B cell (primary cell): ENCODE results near the gene CAMTA1. TPM values are rescaled to one million over a fixed set of nuclear protein-coding genes. Genes with fewer than 3 reads are reported as not detected.

ENCODE experiments used
- ATAC-seq: fragments of 200-7000 bp; cut with Tn5 transposase; one replicate; pipeline ENCODE4 v1.10.0; 2021; ENCODE audit warnings: low read depth, mild to moderate bottlenecking, moderate number of reproducible peaks, moderate library complexity
- CTCF ChIA-PET: fragments of 350-600 bp; sonication (Branson Sonifier 250); formaldehyde crosslinking; loops from one replicate; lab custom pipeline; 2021; ENCODE audit warnings: antibody characterized with exemption, inconsistent platforms; lab: Charles Lee
- POLR2A ChIA-PET: fragments of 350-600 bp; sonication (Branson Sonifier 250); formaldehyde crosslinking; loops from one replicate; lab custom pipeline; 2021; ENCODE audit warnings: antibody characterized with exemption; lab: Charles Lee
- DNase-seq: peaks from one replicate; pipeline ENCODE4 v3.0.0; 2013
- H2AFZ ChIP-seq: 2 replicates; pipeline ENCODE4 v1.6.1; 2012; ENCODE audit warnings: mild to moderate bottlenecking, low read depth, low read length; ENCODE audit not compliant: insufficient read depth, poor library complexity, severe bottlenecking
- H3K27ac ChIP-seq, 2 donors: 1 replicate in 1 of 2; 2 replicates in 1 of 2; pipeline ENCODE4 v1.5.1; 2012 to 2013; ENCODE audit warnings: low read length in 2 of 2, mild to moderate bottlenecking in 2 of 2, moderate library complexity in 1 of 2
- H3K27me3 ChIP-seq, 4 experiments: fragments of 200-600 bp in 1 of 4; sonication (generic) in 1 of 4; replicated peaks in 1 of 4; 1 replicate in 2 of 4; 2 replicates in 2 of 4; pipeline versions ENCODE4 v1.6.1 to v1.7.0; 2013 to 2016; ENCODE audit warnings: low read length in 3 of 4, mild to moderate bottlenecking in 2 of 4, mixed read lengths in 1 of 4, moderate library complexity in 1 of 4; ENCODE audit not compliant: insufficient read depth in 4 of 4, control insufficient read depth in 3 of 4; ENCODE audit errors: control extremely low read depth in 1 of 4
- H3K36me3 ChIP-seq, 2 experiments: replicated peaks in 1 of 2; 1 replicate in 1 of 2; 2 replicates in 1 of 2; pipeline versions ENCODE4 v1.6.1 to v1.7.1; 2013; ENCODE audit warnings: low read length in 1 of 2; ENCODE audit not compliant: insufficient read depth in 2 of 2, control insufficient read depth in 1 of 2; ENCODE audit errors: control extremely low read depth in 1 of 2, extremely low read depth in 1 of 2
- H3K4me1 ChIP-seq, 2 donors: fragments of 200-600 bp in 1 of 2; sonication (generic) in 1 of 2; 1 replicate in 1 of 2; 2 replicates in 1 of 2; pipeline versions ENCODE4 v1.5.1 to v1.6.1; 2013 to 2017; ENCODE audit warnings: low read length in 2 of 2; ENCODE audit not compliant: control insufficient read depth in 2 of 2, insufficient read depth in 2 of 2
- H3K4me2 ChIP-seq: replicated peaks from 2 replicates; pipeline ENCODE3; 2012; ENCODE audit warnings: mild to moderate bottlenecking, low read depth, low read length; ENCODE audit not compliant: poor library complexity, severe bottlenecking
- H3K4me3 ChIP-seq, 5 experiments: fragments of 200-600 bp in 1 of 5; sonication (generic) in 1 of 5; 1 replicate in 3 of 5; 2 replicates in 2 of 5; pipeline versions ENCODE4 v1.5.1 to v1.7.0; 2011 to 2016; ENCODE audit warnings: low read length in 4 of 5, mild to moderate bottlenecking in 4 of 5, low read depth in 2 of 5, control low read depth in 1 of 5, moderate library complexity in 1 of 5; ENCODE audit not compliant: insufficient read depth in 1 of 5; ENCODE audit errors: control extremely low read depth in 1 of 5, extremely low read depth in 1 of 5
- H3K79me2 ChIP-seq: fragments of 200-600 bp; sonication (generic); one replicate; pipeline ENCODE4 v1.6.0; 2016; ENCODE audit warnings: low read length; ENCODE audit not compliant: control insufficient read depth, insufficient read depth
- H3K9ac ChIP-seq: fragments of 200-600 bp; sonication (generic); 2 replicates; pipeline ENCODE4 v1.6.1; 2017; ENCODE audit warnings: mild to moderate bottlenecking, low read length, moderate library complexity
- H3K9me3 ChIP-seq, 3 donors: one replicate each; pipeline versions ENCODE4 v1.6.1 to v1.7.1; 2013; ENCODE audit warnings: low read length in 2 of 3; ENCODE audit not compliant: control insufficient read depth in 2 of 3, insufficient read depth in 1 of 3; ENCODE audit errors: control extremely low read depth in 1 of 3
- H4K20me1 ChIP-seq: 2 replicates; pipeline ENCODE4 v1.6.0; 2012; ENCODE audit warnings: mild to moderate bottlenecking, low read length; ENCODE audit not compliant: insufficient read depth, control insufficient read depth, poor library complexity, severe bottlenecking
- H3K27ac Mint-ChIP-seq: one replicate; pipeline ENCODE4 v1.8.0; 2021; ENCODE audit warnings: mixed read lengths
- H3K27me3 Mint-ChIP-seq: one replicate; pipeline ENCODE4 v1.8.0; 2021; ENCODE audit warnings: mixed read lengths
- H3K4me1 Mint-ChIP-seq: one replicate; pipeline ENCODE4 v1.8.0; 2021; ENCODE audit warnings: mixed read lengths
- H3K4me3 Mint-ChIP-seq: one replicate; pipeline ENCODE4 v1.8.0; 2021; ENCODE audit warnings: mixed read lengths
- H3K9me3 Mint-ChIP-seq: one replicate; pipeline ENCODE4 v1.8.0; 2022; ENCODE audit warnings: mixed read lengths; ENCODE audit not compliant: insufficient read depth
- CTCF ChIP-seq: fragments of 200-600 bp; IDR thresholded peaks from one replicate; pipeline ENCODE4 v1.8.0; 2022; ENCODE audit warnings: antibody characterized with exemption, mild to moderate bottlenecking
- EZH2 ChIP-seq: IDR thresholded peaks from 2 replicates; pipeline ENCODE4 v1.6.1; 2012; ENCODE audit warnings: borderline replicate concordance, low read depth, mild to moderate bottlenecking, moderate library complexity, low read length; ENCODE audit not compliant: insufficient read depth, poor library complexity, severe bottlenecking
- WGBS: methylation state at CpG from one replicate; pipeline ENCODE4 v1.1.5; 2013; ENCODE audit warnings: missing lambda C conversion rate; ENCODE audit not compliant: insufficient coverage; 5-methylcytosine and 5-hydroxymethylcytosine counted together
- intact Hi-C: fragments of 100-400 bp; cut with micrococcal nuclease; formaldehyde crosslinking; loops from one replicate; pipeline ENCODE4 v1.10.0; 2022
- polyA plus RNA-seq: library from polyadenylated mRNA; depleted of rRNA; stranded (reverse); fragments of >200 nt; gene quantifications from 2 replicates; pipeline ENCODE4 v1.2.3, GENCODE V29; 2012
- total RNA-seq, 2 donors: library from RNA; stranded (reverse); fragments of 120-200 nt in 1 of 2; gene quantifications; 1 replicate in 1 of 2; 2 replicates in 1 of 2; pipeline versions ENCODE4 v1.2.3 to v1.2.4, GENCODE V29; 2013 to 2022

The CAMTA1 gene
- total and polyA plus RNA-seq, 2 donors (not counting 1 experiment from before 2014, with no cell fraction given) = 42.2 to 45.7 TPM

- TF ChIP-seq CTCF (no peak), EZH2 (no peak)
- ChIA-PET CTCF (no interaction called here), POLR2A (no interaction called here)
- Mint-ChIP-seq H3K27ac (no peak overlapping the region), H3K4me3 (no peak overlapping the region), H3K4me1 (no peaks in the 10 kb centered on the region), H3K27me3 (peaks cover 14% of the 10 kb centered on the region), H3K9me3 (no peaks in the 10 kb centered on the region)
- DNase-seq (no peak), ATAC-seq (no peak)
- no peaks in the 10 kb centered on the region for H4K20me1 ChIP-seq
- H3K4me2 ChIP-seq = no peak overlapping the region
- H3K9ac ChIP-seq = no peak overlapping the region
- no peak overlapping the region for H3K27ac ChIP-seq
- no peaks in the 10 kb centered on the region for H3K4me1 ChIP-seq
- H3K79me2 ChIP-seq = no peaks in the 10 kb centered on the region
- intact Hi-C loops = no loop called here
- WGBS = 91% methylated on average over 6 of the region's 7 CpGs
- no peak overlapping the region for H3K4me3 ChIP-seq
- no peaks in the 10 kb centered on the region for H3K9me3 ChIP-seq
- H3K27me3 ChIP-seq = no peaks in the 10 kb centered on the region
- H3K36me3 ChIP-seq = no peaks in the 10 kb centered on the region
- H2AFZ ChIP-seq = no peak overlapping the region
Observed at GRCh38 chr1:7015022-7015421, 229.8 kb downstream of the CAMTA1 start.

GRCh38 chr1:7018351-7018750 lies 233.1 kb downstream of the CAMTA1 start:
- no peaks in the 10 kb centered on the region for H3K36me3 ChIP-seq
- H3K4me3 Mint-ChIP-seq = no peak overlapping the region
- no peaks in the 10 kb centered on the region for H3K27me3 ChIP-seq
- no peak overlapping the region for H3K27ac ChIP-seq
- TF ChIP-seq EZH2 (no peak), CTCF (no peak)
- ATAC-seq = no peak
- intact Hi-C loops = no loop called here
- no peaks in the 10 kb centered on the region for H4K20me1 ChIP-seq
- H3K27ac Mint-ChIP-seq = no peak overlapping the region
- no peak overlapping the region for H2AFZ ChIP-seq
- H3K27me3 Mint-ChIP-seq = peaks cover 18% of the 10 kb centered on the region
- 98% methylated on average over 5 of the region's 7 CpGs for WGBS
- H3K4me1 Mint-ChIP-seq = no peaks in the 10 kb centered on the region
- no peaks in the 10 kb centered on the region for H3K9me3 ChIP-seq
- no peaks in the 10 kb centered on the region for H3K9me3 Mint-ChIP-seq
- ChIA-PET POLR2A (no interaction called here), CTCF (no interaction called here)
- no peak for DNase-seq
- no peak overlapping the region for H3K4me2 ChIP-seq
- H3K4me3 ChIP-seq = no peak overlapping the region
- H3K9ac ChIP-seq = no peak overlapping the region
- H3K4me1 ChIP-seq = no peaks in the 10 kb centered on the region
- H3K79me2 ChIP-seq = no peaks in the 10 kb centered on the region
